OCI-LY1 (cell line): ENCODE measurements around the gene DQX1.
"Not testable (repeated sequence)": the region's sequence is repeated elsewhere in the genome, so short reads cannot be mapped to it uniquely, and the experiment has no call there.

Experiments
- H2AFZ ChIP-seq: fragments of 200-600 bp; sonication (generic), shearing (Covaris generic); 2 replicates; pipeline ENCODE4 v1.6.0; 2014; ENCODE audit warnings: antibody characterized with exemption, mild to moderate bottlenecking, low read length
- H3F3A ChIP-seq: fragments of 200-600 bp; sonication (generic), shearing (Covaris generic); 2 replicates; pipeline ENCODE4 v1.6.0; 2014; ENCODE audit warnings: mild to moderate bottlenecking, antibody characterized with exemption, low read length, moderate library complexity; ENCODE audit not compliant: insufficient read depth
- H3K27ac ChIP-seq: fragments of 200-600 bp; sonication (generic); 2 replicates; pipeline ENCODE4 v1.5.1; 2014; ENCODE audit warnings: low read length, mixed run types, mild to moderate bottlenecking, low read depth; ENCODE audit not compliant: poor library complexity, severe bottlenecking
- H3K27me3 ChIP-seq: fragments of 200-600 bp; sonication (generic); 2 replicates; pipeline ENCODE4 v1.6.0; 2014; ENCODE audit warnings: antibody characterized with exemption, mild to moderate bottlenecking, low read length, moderate library complexity; ENCODE audit not compliant: insufficient read depth
- H3K36me3 ChIP-seq: fragments of 200-600 bp; sonication (generic); 2 replicates; pipeline ENCODE4 v1.6.1; 2014; ENCODE audit warnings: mild to moderate bottlenecking, antibody characterized with exemption, low read length, moderate library complexity, mixed read lengths; ENCODE audit not compliant: insufficient read depth
- H3K4me1 ChIP-seq: fragments of 200-600 bp; sonication (generic); 2 replicates; pipeline ENCODE4 v1.5.1; 2014; ENCODE audit warnings: mild to moderate bottlenecking, low read length, moderate library complexity; ENCODE audit not compliant: insufficient read depth, severe bottlenecking
- H3K4me2 ChIP-seq: fragments of 200-600 bp; sonication (generic), shearing (Covaris generic); 2 replicates; pipeline ENCODE4 v1.6.1; 2014; ENCODE audit warnings: low read length
- H3K4me3 ChIP-seq: fragments of 200-600 bp; sonication (generic); 2 replicates; pipeline ENCODE4 v1.5.1; 2014; ENCODE audit warnings: low read length, low read depth, mild to moderate bottlenecking, mixed read lengths; ENCODE audit not compliant: poor library complexity, severe bottlenecking
- H3K79me2 ChIP-seq: fragments of 200-600 bp; shearing (Covaris generic); 2 replicates; pipeline ENCODE4 v1.6.1; 2016; ENCODE audit warnings: mixed run types, low read length, mixed read lengths; ENCODE audit not compliant: insufficient read depth
- H3K9ac ChIP-seq: fragments of 200-600 bp; sonication (generic), shearing (Covaris generic); 2 replicates; pipeline ENCODE4 v1.6.1; 2014; ENCODE audit warnings: mild to moderate bottlenecking, low read length, mixed read lengths
- H3K9me2 ChIP-seq: fragments of 200-600 bp; sonication (generic), shearing (Covaris generic); 2 replicates; pipeline ENCODE4 v1.6.1; 2014; ENCODE audit warnings: low read depth, mild to moderate bottlenecking, low read length, mixed read lengths
- H3K9me3 ChIP-seq: fragments of 200-600 bp; shearing (Covaris generic); 2 replicates; pipeline ENCODE4 v1.6.1; 2014; ENCODE audit warnings: low read length, mixed read lengths
- H4K20me1 ChIP-seq: fragments of 200-600 bp; sonication (generic), shearing (Covaris generic); 2 replicates; pipeline ENCODE4 v1.6.0; 2016; ENCODE audit warnings: mild to moderate bottlenecking, low read length; ENCODE audit not compliant: insufficient read depth
- CTCF ChIP-seq: fragments of 200-600 bp; sonication (generic), shearing (Covaris generic); IDR thresholded peaks from 2 replicates; pipeline ENCODE4 v1.5.1; 2017; ENCODE audit warnings: mild to moderate bottlenecking, antibody characterized with exemption, low read length, moderate library complexity, mixed read lengths
- EZH2 ChIP-seq: fragments of 200-600 bp; sonication (generic), shearing (Covaris generic); IDR thresholded peaks from 2 replicates; pipeline ENCODE4 v1.8.0; 2017; ENCODE audit warnings: borderline replicate concordance, mixed run types, mild to moderate bottlenecking, antibody characterized with exemption, low read length, moderate library complexity, mixed read lengths

The DQX1 gene

GRCh38 chr2:74471332-74472065 is 54.5 kb downstream of the DQX1 start:
- H3F3A ChIP-seq: no peaks in the 10 kb centered on the region
- H3K4me1 ChIP-seq: peaks cover 23% of the 10 kb centered on the region
- no peaks in the 10 kb centered on the region for H4K20me1 ChIP-seq
- H3K79me2 ChIP-seq: no peaks in the 10 kb centered on the region
- TF ChIP-seq EZH2 (no peak), CTCF (no peak)
- H3K27ac ChIP-seq: peak overlapping the region; percentile 89
- peaks cover 17% of the 10 kb centered on the region for H3K36me3 ChIP-seq
- no peaks in the 10 kb centered on the region for H3K9me3 ChIP-seq
- H3K9ac ChIP-seq: peak overlapping the region; percentile 85
- no peaks in the 10 kb centered on the region for H3K27me3 ChIP-seq
- H2AFZ ChIP-seq: no peak overlapping the region
- H3K9me2 ChIP-seq: no peaks in the 10 kb centered on the region
- peak overlapping the region; percentile 84 for H3K4me3 ChIP-seq
- H3K4me2 ChIP-seq: peak overlapping the region; percentile 99

GRCh38 chr2:74470742-74471141 is 55.3 kb downstream of the DQX1 start:
- H3K9me2 ChIP-seq, H2AFZ ChIP-seq, H3K9me3 ChIP-seq, H3K27me3 ChIP-seq, H3K27ac ChIP-seq, H4K20me1 ChIP-seq, H3K9ac ChIP-seq, H3K79me2 ChIP-seq, H3F3A ChIP-seq, H3K4me2 ChIP-seq, H3K4me3 ChIP-seq: not testable (repeated sequence)
- peaks cover 30% of the 10 kb centered on the region for H3K4me1 ChIP-seq
- H3K36me3 ChIP-seq: peaks cover 17% of the 10 kb centered on the region
